HG03175 (cell line): ENCODE data around the gene PWWP2A.
"Not testable (repeated sequence)": the region's sequence is repeated elsewhere in the genome, so short reads cannot be mapped to it uniquely, and the experiment has no call there.

Experiments used
- ATAC-seq: cut with Tn5 transposase; IDR thresholded peaks from one replicate; pipeline ENCODE4 v1.9.1; 2021; ENCODE audit warnings: mild to moderate bottlenecking, moderate library complexity; ENCODE audit not compliant: unreplicated experiment

The PWWP2A gene

GRCh38 chr5:160081495-160081894 lies 37.8 kb downstream of the PWWP2A start:
- no peak for ATAC-seq

GRCh38 chr5:160079753-160080152 lies 39.5 kb downstream of the PWWP2A start:
- no peak for ATAC-seq

DNA sequence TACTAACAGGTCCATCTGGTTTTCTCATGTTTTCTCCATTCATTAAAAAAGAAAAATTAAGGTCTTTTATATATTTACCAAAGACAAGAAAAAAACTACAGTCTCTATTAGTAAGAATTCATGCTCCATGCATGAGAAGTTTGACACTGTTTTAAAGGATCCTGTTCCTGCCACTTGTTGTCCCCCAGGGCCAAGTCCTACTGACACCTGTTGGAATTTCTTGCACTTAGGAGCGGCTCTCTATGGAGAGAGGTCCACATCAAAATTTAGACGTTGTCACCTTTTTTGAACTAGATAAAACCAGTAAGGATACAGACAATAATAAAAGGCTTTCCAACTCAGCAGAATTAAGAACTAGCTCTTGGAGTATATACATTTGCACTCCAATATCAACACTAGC lies 42.3 kb downstream of the PWWP2A start:
- no peak for ATAC-seq

- ATAC-seq = no peak
Measured at GRCh38 chr5:160075073-160075472, 44.2 kb downstream of the PWWP2A start.

GRCh38 chr5:160071916-160072315 lies 47.3 kb downstream of the PWWP2A start:
- ATAC-seq = no peak

DNA sequence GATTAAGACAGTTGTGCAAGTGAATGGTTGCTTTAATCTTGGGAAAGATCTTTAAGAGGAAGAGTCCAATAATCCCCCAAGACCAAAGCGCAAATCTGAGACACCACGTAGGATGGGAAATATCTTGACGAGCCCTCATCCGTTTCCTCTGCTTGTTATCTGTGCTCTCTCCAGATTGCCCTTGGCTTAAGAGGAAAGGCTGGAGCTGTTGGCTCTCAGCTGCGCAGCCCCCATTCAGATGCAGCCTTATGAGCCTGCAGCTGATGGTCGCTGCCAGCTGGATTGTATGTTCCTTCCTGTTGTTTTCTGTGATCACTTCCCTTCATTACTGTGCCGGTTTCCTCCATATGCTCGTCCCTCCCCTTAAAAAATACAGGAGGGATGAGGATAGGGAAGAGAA lies 47.7 kb downstream of the PWWP2A start:
- no peak for ATAC-seq

GRCh38 chr5:160069120-160069519 lies 50.1 kb downstream of the PWWP2A start:
- ATAC-seq = not testable (repeated sequence)

GRCh38 chr5:160064995-160065614 lies 54.1 kb downstream of the PWWP2A start:
- ATAC-seq = no peak

GRCh38 chr5:160064417-160064810 lies 54.8 kb downstream of the PWWP2A start:
- no peak for ATAC-seq

GRCh38 chr5:160061770-160062169 lies 57.5 kb downstream of the PWWP2A start:
- ATAC-seq = no peak

- no peak for ATAC-seq
Measured at GRCh38 chr5:160060001-160060400, 59.2 kb downstream of the PWWP2A start.

DNA sequence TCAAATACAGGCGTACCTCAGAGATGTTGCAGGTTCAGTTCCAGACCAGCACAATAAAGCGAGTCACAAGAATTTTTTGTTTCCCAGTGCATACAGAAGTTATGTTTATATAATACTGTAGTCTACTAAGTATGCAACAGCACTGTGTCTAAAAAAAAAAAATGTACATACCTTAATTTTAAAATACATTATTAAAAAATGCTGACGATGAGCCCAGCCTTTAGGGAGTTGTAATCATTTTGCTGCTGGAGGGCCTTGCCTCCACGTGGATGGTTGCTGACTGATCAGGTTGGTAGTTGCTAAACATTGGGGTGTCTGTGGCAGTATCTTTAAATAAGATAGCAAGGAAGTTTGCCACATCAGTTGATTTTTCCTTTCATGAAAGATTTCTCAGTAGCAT lies 62.0 kb downstream of the PWWP2A start:
- no peak for ATAC-seq

- ATAC-seq = no peak
Measured at GRCh38 chr5:160054831-160055230, 64.4 kb downstream of the PWWP2A start.

GRCh38 chr5:160054047-160054446 lies 65.2 kb downstream of the PWWP2A start:
- no peak for ATAC-seq

- ATAC-seq = no peak
Measured at GRCh38 chr5:160049099-160049498, 70.2 kb downstream of the PWWP2A start.

GRCh38 chr5:160048131-160048530 lies 71.1 kb downstream of the PWWP2A start:
- no peak for ATAC-seq

- ATAC-seq = no peak
Measured at GRCh38 chr5:160047423-160047822, 71.8 kb downstream of the PWWP2A start.

DNA sequence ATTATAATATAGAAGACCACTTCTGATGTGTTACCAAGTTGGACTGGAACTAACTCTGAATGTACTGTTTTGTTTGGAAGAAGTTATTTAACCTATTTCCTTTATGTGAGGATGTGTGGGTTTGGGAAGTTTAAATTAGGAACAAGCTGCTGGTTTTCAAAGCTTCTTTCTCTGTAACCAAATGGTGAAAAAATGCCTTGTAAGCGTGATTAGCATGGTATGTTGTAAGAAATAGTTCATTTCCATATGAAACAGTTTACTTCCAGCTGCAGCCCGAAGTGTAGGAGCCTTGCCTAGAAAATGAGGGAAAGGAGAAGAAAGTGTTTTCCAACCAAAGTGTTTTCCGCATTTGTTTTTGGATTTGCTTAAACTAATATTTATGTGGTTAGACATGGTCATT lies 74.3 kb downstream of the PWWP2A start:
- no peak for ATAC-seq

DNA sequence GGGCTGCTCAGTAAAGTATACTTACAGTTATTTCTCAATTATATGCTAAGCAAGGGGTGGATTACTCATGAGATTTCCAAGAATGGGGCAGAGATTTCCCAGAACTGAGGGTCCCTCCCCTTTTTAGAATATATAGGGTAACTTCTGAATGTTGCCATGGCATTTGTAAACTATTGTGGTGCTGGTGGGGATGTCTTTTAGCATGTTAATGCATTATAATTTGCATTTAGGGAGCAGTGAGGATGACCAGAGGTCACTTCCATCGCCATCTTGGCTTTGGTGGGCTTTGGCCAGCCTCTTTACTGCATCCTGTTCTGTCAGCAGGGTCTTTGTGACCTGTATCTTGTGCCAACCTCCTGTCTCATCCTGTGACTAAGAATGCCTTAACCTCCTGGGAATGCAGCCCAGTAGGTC lies 74.9 kb downstream of the PWWP2A start:
- no peak for ATAC-seq

DNA sequence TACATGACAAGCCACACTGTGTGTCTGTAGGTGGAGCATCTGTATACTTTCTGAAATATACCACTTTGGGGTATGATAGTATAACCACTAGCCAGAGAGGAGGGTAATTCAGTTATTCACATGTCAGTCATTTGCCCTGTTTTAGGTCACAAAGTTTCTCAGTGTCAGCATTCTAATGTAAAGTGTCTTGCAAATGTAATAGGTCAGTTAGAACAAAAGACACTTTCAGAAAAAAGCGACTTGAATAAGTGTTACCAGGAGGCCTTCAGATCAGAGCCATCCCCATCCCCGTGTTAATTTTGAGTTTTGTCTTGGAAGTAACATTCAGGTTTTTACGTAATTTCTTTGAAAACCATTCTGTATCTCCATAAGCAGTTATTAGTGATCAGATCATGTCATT lies 76.6 kb downstream of the PWWP2A start:
- ATAC-seq = no peak
